Panc1 (cell line): Measurements from ENCODE around the gene PANX2.

ENCODE experiments used
- POLR2AphosphoS5 ChIP-seq: IDR thresholded peaks from 2 replicates; pipeline ENCODE4 v1.6.1; 2012; ENCODE audit warnings: mild to moderate bottlenecking, low read depth, low read length, moderate library complexity
- SIN3A ChIP-seq: IDR thresholded peaks from 2 replicates; pipeline ENCODE4 v1.6.1; 2012; ENCODE audit warnings: low read depth, mild to moderate bottlenecking, low read length, moderate library complexity, borderline replicate concordance; ENCODE audit not compliant: insufficient read depth
- TCF7L2 ChIP-seq: IDR thresholded peaks from 2 replicates; pipeline ENCODE4 v1.6.1; 2011; ENCODE audit warnings: mild to moderate bottlenecking, low read depth, low read length, inconsistent platforms
- TF ChIP-seq, protein P1 (sequence below): fragments of 450-650 bp; IDR thresholded peaks from 2 replicates; pipeline ENCODE4 v1.5.1; 2017; ENCODE audit warnings: mild to moderate bottlenecking
- TF ChIP-seq, protein P2 (sequence below), 2 experiments: IDR thresholded peaks; 2 replicates each; pipeline ENCODE4 v1.6.1; 2011 to 2012; ENCODE audit warnings: low read depth in 2 of 2, control low read depth in 1 of 2, low read length in 1 of 2, mild to moderate bottlenecking in 1 of 2, moderate library complexity in 1 of 2; ENCODE audit not compliant: insufficient read depth in 1 of 2

DNA sequence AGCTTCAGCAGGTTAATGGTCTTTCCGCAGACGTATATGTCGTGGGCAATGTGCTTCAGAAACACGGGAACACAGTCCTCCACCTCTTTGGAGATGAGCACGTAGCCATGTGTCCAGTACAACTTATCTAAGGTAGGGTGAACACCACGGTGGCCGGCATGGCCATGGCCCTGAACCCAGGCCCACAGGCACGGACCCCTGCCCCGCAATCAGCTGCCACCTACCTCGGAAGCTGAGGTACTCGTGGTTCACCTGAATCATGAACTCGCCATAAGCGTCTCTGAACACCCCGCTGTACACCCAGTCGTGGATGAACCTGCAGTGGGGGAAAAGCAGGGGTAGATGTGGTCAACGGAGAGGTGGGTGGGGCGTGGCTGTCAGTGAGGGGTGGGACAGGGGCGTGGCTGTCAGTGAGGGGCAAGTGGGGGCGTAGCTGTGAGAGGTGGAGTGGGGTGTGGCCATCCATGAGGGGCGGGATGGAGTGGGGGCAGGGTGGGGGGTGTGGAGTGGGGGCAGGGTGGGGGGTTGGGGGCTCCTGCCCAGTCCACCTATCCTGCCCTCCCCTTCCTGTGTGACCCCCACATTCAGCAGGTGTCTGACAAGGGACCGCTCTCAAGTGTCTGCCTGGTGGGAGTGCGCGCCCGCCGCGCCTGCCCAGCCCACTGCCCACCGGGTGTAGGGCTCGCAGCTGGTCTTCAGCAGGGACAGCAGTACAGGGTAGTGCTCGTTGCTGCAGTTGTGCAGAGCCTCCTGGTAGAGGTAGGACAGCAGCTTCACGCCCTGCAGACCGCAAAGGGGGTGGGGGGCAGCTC is 55.7 kb downstream of the PANX2 start:
- TF ChIP-seq, protein P1, sequence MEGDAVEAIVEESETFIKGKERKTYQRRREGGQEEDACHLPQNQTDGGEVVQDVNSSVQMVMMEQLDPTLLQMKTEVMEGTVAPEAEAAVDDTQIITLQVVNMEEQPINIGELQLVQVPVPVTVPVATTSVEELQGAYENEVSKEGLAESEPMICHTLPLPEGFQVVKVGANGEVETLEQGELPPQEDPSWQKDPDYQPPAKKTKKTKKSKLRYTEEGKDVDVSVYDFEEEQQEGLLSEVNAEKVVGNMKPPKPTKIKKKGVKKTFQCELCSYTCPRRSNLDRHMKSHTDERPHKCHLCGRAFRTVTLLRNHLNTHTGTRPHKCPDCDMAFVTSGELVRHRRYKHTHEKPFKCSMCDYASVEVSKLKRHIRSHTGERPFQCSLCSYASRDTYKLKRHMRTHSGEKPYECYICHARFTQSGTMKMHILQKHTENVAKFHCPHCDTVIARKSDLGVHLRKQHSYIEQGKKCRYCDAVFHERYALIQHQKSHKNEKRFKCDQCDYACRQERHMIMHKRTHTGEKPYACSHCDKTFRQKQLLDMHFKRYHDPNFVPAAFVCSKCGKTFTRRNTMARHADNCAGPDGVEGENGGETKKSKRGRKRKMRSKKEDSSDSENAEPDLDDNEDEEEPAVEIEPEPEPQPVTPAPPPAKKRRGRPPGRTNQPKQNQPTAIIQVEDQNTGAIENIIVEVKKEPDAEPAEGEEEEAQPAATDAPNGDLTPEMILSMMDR: no peak
- TF ChIP-seq, protein P2, sequence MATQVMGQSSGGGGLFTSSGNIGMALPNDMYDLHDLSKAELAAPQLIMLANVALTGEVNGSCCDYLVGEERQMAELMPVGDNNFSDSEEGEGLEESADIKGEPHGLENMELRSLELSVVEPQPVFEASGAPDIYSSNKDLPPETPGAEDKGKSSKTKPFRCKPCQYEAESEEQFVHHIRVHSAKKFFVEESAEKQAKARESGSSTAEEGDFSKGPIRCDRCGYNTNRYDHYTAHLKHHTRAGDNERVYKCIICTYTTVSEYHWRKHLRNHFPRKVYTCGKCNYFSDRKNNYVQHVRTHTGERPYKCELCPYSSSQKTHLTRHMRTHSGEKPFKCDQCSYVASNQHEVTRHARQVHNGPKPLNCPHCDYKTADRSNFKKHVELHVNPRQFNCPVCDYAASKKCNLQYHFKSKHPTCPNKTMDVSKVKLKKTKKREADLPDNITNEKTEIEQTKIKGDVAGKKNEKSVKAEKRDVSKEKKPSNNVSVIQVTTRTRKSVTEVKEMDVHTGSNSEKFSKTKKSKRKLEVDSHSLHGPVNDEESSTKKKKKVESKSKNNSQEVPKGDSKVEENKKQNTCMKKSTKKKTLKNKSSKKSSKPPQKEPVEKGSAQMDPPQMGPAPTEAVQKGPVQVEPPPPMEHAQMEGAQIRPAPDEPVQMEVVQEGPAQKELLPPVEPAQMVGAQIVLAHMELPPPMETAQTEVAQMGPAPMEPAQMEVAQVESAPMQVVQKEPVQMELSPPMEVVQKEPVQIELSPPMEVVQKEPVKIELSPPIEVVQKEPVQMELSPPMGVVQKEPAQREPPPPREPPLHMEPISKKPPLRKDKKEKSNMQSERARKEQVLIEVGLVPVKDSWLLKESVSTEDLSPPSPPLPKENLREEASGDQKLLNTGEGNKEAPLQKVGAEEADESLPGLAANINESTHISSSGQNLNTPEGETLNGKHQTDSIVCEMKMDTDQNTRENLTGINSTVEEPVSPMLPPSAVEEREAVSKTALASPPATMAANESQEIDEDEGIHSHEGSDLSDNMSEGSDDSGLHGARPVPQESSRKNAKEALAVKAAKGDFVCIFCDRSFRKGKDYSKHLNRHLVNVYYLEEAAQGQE (IDR thresholded peaks at IDR 0.05; ENCODE audit: insufficient read depth in 1 of 2, low read depth in 2 of 2, low read length in 1 of 2): no peak
- TF ChIP-seq POLR2AphosphoS5: no peak
- TF ChIP-seq SIN3A: no peak
- no peak for TF ChIP-seq TCF7L2
